Choroid plexus epithelial cell (primary cell): ENCODE results near the gene RGS6.

Experiments used
- DNase-seq: peaks from one replicate; pipeline ENCODE4 v3.0.0-alpha.2; 2010; ENCODE audit warnings: low read depth
- H3K4me3 ChIP-seq: 2 replicates; pipeline ENCODE4 v1.5.1; 2011; ENCODE audit warnings: low read depth, mild to moderate bottlenecking, control low read depth, low read length, moderate library complexity
- TF ChIP-seq, protein P1 (sequence below): conservative IDR thresholded peaks from 2 replicates; pipeline ENCODE4 v1.5.1; 2011; ENCODE audit warnings: low read depth, mild to moderate bottlenecking, control low read depth, inconsistent platforms, low read length, moderate library complexity

RGS6 gene

GRCh38 chr14:72070458-72070857 lies 138.2 kb downstream of the RGS6 start:
- DNase-seq = no peak
- no peak overlapping the region for H3K4me3 ChIP-seq
- TF ChIP-seq, protein P1, sequence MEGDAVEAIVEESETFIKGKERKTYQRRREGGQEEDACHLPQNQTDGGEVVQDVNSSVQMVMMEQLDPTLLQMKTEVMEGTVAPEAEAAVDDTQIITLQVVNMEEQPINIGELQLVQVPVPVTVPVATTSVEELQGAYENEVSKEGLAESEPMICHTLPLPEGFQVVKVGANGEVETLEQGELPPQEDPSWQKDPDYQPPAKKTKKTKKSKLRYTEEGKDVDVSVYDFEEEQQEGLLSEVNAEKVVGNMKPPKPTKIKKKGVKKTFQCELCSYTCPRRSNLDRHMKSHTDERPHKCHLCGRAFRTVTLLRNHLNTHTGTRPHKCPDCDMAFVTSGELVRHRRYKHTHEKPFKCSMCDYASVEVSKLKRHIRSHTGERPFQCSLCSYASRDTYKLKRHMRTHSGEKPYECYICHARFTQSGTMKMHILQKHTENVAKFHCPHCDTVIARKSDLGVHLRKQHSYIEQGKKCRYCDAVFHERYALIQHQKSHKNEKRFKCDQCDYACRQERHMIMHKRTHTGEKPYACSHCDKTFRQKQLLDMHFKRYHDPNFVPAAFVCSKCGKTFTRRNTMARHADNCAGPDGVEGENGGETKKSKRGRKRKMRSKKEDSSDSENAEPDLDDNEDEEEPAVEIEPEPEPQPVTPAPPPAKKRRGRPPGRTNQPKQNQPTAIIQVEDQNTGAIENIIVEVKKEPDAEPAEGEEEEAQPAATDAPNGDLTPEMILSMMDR = no peak

DNA sequence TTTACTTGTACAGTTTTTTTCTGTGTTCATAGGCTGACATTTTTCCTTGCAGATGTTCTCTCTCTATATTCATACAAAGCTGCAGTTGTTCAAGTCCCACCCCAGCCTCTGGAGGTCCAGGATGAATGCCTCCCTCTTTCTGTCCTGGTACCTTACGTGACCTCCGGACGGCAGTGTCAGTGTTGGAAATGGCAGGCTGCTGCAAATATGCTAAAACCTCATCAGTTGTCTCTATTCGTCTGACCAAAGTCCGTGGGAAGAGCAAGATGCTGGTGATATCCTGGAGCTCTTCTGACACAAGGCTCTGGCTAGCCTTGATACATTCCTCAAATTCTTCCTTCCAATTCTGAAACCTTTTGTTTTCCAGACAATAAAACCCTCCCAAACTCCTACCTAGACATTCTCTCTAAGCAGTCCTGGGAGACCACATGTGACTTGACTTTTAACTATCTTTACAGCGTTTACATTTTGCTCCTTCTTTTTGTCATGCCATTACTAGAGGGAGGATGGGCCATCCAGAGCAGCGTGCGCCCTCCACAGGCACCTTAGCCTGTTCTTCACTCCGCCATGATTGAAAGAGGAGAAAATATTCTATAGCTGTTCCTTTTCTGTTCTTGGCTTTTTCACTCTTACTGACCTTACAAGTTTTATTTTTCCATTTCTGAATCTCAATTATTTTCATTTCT lies 143.6 kb downstream of the RGS6 start:
- no peak for DNase-seq
- TF ChIP-seq, protein P1 = no peak
- no peak overlapping the region for H3K4me3 ChIP-seq

DNA sequence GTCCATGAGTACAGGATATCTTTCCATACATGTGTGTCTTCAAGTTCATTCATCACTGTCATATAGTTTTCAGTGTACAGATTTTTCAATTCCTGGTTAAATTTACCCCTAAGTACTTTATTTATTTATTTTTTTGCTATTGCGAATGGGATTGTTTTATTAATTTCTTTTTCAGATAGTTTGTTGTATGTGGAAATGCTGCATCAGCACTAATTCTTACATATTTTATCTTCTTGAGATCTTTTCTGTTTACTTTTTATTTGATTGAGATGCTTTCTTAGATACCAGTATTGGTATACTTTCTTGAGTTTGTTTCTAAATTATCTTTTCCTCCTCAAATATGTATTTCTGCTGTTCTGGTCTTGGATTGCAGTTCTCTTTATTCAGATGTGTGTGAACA lies 148.9 kb downstream of the RGS6 start:
- DNase-seq = no peak
- no peak overlapping the region for H3K4me3 ChIP-seq
- TF ChIP-seq, protein P1 = no peak

GRCh38 chr14:72084935-72085334 lies 152.7 kb downstream of the RGS6 start:
- TF ChIP-seq, protein P1 = no peak
- H3K4me3 ChIP-seq = no peak overlapping the region
- no peak for DNase-seq

- DNase-seq = no peak
- TF ChIP-seq, protein P1 = no peak
- no peak overlapping the region for H3K4me3 ChIP-seq
Observed at GRCh38 chr14:72089625-72090024, 157.4 kb downstream of the RGS6 start.

DNA sequence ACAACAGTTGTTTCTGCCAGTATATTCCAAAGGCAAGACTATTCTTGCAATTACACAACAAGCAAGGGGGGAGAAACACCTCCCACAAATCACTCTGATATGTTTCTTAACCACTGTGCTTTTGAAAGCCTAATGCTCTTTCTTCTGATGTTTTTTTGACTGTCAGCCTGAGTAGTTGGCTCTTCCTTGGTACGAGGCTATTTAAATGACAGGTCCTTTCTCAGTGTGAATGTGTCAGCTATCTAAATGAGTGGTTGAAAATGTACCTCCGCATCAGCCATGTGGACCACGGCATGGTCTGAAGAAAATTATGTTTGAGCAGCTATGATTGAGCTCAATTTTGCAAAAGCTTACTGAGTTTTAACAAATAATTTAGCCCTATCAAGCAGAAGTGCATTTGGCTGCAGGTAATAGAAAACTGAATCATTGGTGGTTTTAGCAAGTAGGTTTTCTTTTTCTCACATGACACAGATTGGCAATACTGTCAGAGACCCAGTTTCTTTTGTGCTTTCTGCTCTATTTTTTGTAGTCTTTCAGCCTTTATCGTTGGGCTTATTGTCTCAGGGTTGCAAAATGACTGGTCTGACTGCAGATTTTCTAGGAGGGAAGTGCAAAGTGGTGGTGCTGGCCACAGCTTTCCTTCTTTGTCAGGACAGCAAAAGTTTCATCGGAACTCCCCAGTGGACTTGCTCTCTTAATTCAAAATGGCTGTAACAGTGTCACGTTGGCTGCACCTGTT lies 162.8 kb downstream of the RGS6 start:
- no peak for DNase-seq
- H3K4me3 ChIP-seq = no peak overlapping the region
- TF ChIP-seq, protein P1 = no peak
